GM18517 (cell line): ENCODE data around the gene SEC16A.
"Not testable (repeated sequence)": the region's sequence is repeated elsewhere in the genome, so short reads cannot be mapped to it uniquely, and the experiment has no call there.

ENCODE experiments used
- ATAC-seq: cut with Tn5 transposase; IDR thresholded peaks from one replicate; pipeline ENCODE4 v1.9.1; 2021; ENCODE audit warnings: mild to moderate bottlenecking, moderate library complexity; ENCODE audit not compliant: unreplicated experiment

The SEC16A gene

GRCh38 chr9:136425367-136425766 lies 57.5 kb downstream of the SEC16A start:
- not testable (repeated sequence) for ATAC-seq

- no peak for ATAC-seq
Measured at GRCh38 chr9:136424750-136425362, 58.0 kb downstream of the SEC16A start.

GRCh38 chr9:136423432-136424146 lies 59.3 kb downstream of the SEC16A start:
- ATAC-seq: no peak

GRCh38 chr9:136422876-136423275 lies 60.0 kb downstream of the SEC16A start:
- ATAC-seq: no peak

GRCh38 chr9:136421791-136422190 lies 61.0 kb downstream of the SEC16A start:
- ATAC-seq: no peak

GRCh38 chr9:136419092-136419420 lies 63.8 kb downstream of the SEC16A start:
- no peak for ATAC-seq

- ATAC-seq: no peak
Measured at GRCh38 chr9:136418182-136419091, 64.4 kb downstream of the SEC16A start.

GRCh38 chr9:136416914-136417313 lies 65.9 kb downstream of the SEC16A start:
- ATAC-seq: no peak

- no peak for ATAC-seq
Measured at GRCh38 chr9:136416427-136416826, 66.4 kb downstream of the SEC16A start.

- no peak for ATAC-seq
Measured at GRCh38 chr9:136412962-136413361, 69.9 kb downstream of the SEC16A start.

- no peak for ATAC-seq
Measured at GRCh38 chr9:136411378-136411777, 71.5 kb downstream of the SEC16A start.

GRCh38 chr9:136410500-136411287 lies 72.1 kb downstream of the SEC16A start, which contains the start of the genes ENTR1 and PMPCA:
Gene ENTR1 (minus strand): TSS chr9:136410614. CDS start chr9:136410397, 217 bp downstream.
Gene PMPCA (plus strand): TSS chr9:136410658. CDS start chr9:136410669, 11 bp downstream.
- ATAC-seq: peak; percentile 68

GRCh38 chr9:136409557-136410455 lies 73.0 kb downstream of the SEC16A start:
- no peak for ATAC-seq

GRCh38 chr9:136407911-136408310 lies 74.9 kb downstream of the SEC16A start:
- ATAC-seq: no peak

GRCh38 chr9:136407061-136407460 lies 75.8 kb downstream of the SEC16A start:
- ATAC-seq: not testable (repeated sequence)

- not testable (repeated sequence) for ATAC-seq
Measured at GRCh38 chr9:136405904-136406303, 76.9 kb downstream of the SEC16A start.

- ATAC-seq: no peak
Measured at GRCh38 chr9:136405481-136405880, 77.4 kb downstream of the SEC16A start.

GRCh38 chr9:136404801-136405136 lies 78.1 kb downstream of the SEC16A start:
- no peak for ATAC-seq

GRCh38 chr9:136403915-136404800 lies 78.7 kb downstream of the SEC16A start:
- no peak for ATAC-seq
